ENCODE data around the gene RUSC1. TPM values are rescaled to one million over a fixed set of nuclear protein-coding genes. Genes with fewer than 3 reads are reported as not detected.
"Not testable (repeated sequence)": the region's sequence is repeated elsewhere in the genome, so short reads cannot be mapped to it uniquely, and the experiment has no call there.

Gene RUSC1
- total RNA-seq, 2 experiments from 2014 or later = 33.7 to 35.1 TPM

GRCh38 chr1:155282488-155283091 lies 38.1 kb upstream of the RUSC1 start:
- Mint-ChIP-seq H3K27me3 (ENCODE audit: low read depth) (no peaks in the 10 kb centered on the region), H3K27ac (no peak overlapping the region), H3K9me3 (ENCODE audit: insufficient read depth) (no peaks in the 10 kb centered on the region), H3K4me1 (ENCODE audit: low read depth) (peaks cover 8% of the 10 kb centered on the region), H3K36me3 (ENCODE audit: low read depth) (no peaks in the 10 kb centered on the region), H3K4me3 (no peak overlapping the region)
- DNase-seq = no peak
- CTCF ChIA-PET = interaction anchor here (0.8 to 1.5 kb wide), 3 partner anchors 10 to 41 kb away, joined by 3 to 5 read pairs (median 3); no protein-coding TSS in a partner anchor
- ATAC-seq = no peak
- POLR2A ChIA-PET = interaction anchor here (2.0 kb wide), 1 partner anchor 9 kb away, joined by 5 read pairs; no protein-coding TSS in a partner anchor

- ATAC-seq (no peak), DNase-seq (no peak)
- ChIA-PET POLR2A (no interaction called here), CTCF (no interaction called here)
- Mint-ChIP-seq H3K27ac (no peak overlapping the region), H3K9me3 (ENCODE audit: insufficient read depth) (no peaks in the 10 kb centered on the region), H3K27me3 (ENCODE audit: low read depth) (no peaks in the 10 kb centered on the region), H3K36me3 (ENCODE audit: low read depth) (no peaks in the 10 kb centered on the region), H3K4me3 (no peak overlapping the region), H3K4me1 (ENCODE audit: low read depth) (no peaks in the 10 kb centered on the region)
These were observed 36.2 kb upstream of the RUSC1 start for GRCh38 chr1:155284476-155284875.

DNA sequence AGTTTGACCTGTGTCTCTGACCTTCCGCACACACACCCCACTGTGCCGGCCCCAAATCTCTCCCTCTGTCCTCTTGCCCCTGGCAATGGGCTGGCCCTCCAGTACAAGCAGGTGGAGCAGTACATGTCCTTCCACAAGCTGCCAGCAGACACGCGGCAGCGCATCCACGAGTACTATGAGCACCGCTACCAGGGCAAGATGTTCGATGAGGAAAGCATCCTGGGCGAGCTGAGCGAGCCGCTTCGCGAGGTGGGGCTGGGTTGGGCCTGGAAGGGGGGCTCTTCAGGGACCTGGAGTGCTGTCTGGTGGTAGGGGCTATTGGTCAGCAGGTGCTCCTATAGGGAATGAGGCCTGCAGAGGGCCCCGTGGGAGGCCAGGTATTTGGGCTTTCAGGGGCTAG lies 35.6 kb upstream of the RUSC1 start:
- CTCF ChIA-PET = no interaction called here
- Mint-ChIP-seq H3K27ac (no peak overlapping the region), H3K36me3 (ENCODE audit: low read depth) (no peaks in the 10 kb centered on the region)

GRCh38 chr1:155285631-155286044 lies 35.1 kb upstream of the RUSC1 start:
- no peaks in the 10 kb centered on the region for H3K27me3 Mint-ChIP-seq (ENCODE audit: low read depth)
- DNase-seq = no peak
- no peaks in the 10 kb centered on the region for H3K4me1 Mint-ChIP-seq (ENCODE audit: low read depth)
- ChIA-PET POLR2A (no interaction called here), CTCF (interaction anchor here (1.2 kb wide), 1 partner anchor 23 kb away, joined by 4 read pairs; the partner anchor contains the start of gene FDPS)
- no peak overlapping the region for H3K4me3 Mint-ChIP-seq
- ATAC-seq = no peak
- no peaks in the 10 kb centered on the region for H3K9me3 Mint-ChIP-seq (ENCODE audit: insufficient read depth)
- no peak overlapping the region for H3K27ac Mint-ChIP-seq
- no peaks in the 10 kb centered on the region for H3K36me3 Mint-ChIP-seq (ENCODE audit: low read depth)

More for the DNA sequence above, 35.6 kb upstream of the RUSC1 start:
- Mint-ChIP-seq H3K9me3 (ENCODE audit: insufficient read depth) (no peaks in the 10 kb centered on the region), H3K4me1 (ENCODE audit: low read depth) (no peaks in the 10 kb centered on the region), H3K4me3 (no peak overlapping the region), H3K27me3 (ENCODE audit: low read depth) (no peaks in the 10 kb centered on the region)
- ATAC-seq (no peak), DNase-seq (no peak)
- POLR2A ChIA-PET = no interaction called here

DNA sequence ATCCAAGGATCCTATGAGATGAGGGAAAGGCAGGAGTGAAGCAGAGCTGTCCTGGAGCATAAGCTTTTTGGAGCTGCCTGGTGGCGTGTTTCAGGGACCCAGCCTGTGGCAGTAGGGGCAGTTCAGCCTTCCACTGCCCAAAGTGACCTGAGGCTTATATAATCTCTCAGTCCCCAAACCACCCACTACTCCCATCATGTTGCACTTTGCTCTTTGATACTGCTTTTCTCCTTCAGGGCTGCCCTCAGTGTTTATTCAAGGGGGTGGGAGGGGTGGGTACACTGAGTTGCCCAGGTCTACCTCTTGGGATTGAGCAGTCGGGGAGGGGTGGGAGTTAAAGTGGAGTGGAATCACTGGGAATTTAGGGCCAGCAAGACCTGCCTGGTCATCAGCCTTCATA lies 34.1 kb upstream of the RUSC1 start:
- H3K4me1 Mint-ChIP-seq (ENCODE audit: low read depth) = no peaks in the 10 kb centered on the region
- ChIA-PET POLR2A (no interaction called here), CTCF (interaction anchor here (1.2 kb wide), 1 partner anchor 22 kb away, joined by 4 read pairs; the partner anchor contains the start of gene FDPS)
- H3K27ac Mint-ChIP-seq = no peak overlapping the region
- H3K27me3 Mint-ChIP-seq (ENCODE audit: low read depth) = no peaks in the 10 kb centered on the region
- H3K9me3 Mint-ChIP-seq (ENCODE audit: insufficient read depth) = no peaks in the 10 kb centered on the region
- H3K4me3 Mint-ChIP-seq = no peak overlapping the region
- no peak for DNase-seq
- ATAC-seq = no peak
- no peaks in the 10 kb centered on the region for H3K36me3 Mint-ChIP-seq (ENCODE audit: low read depth)

DNA sequence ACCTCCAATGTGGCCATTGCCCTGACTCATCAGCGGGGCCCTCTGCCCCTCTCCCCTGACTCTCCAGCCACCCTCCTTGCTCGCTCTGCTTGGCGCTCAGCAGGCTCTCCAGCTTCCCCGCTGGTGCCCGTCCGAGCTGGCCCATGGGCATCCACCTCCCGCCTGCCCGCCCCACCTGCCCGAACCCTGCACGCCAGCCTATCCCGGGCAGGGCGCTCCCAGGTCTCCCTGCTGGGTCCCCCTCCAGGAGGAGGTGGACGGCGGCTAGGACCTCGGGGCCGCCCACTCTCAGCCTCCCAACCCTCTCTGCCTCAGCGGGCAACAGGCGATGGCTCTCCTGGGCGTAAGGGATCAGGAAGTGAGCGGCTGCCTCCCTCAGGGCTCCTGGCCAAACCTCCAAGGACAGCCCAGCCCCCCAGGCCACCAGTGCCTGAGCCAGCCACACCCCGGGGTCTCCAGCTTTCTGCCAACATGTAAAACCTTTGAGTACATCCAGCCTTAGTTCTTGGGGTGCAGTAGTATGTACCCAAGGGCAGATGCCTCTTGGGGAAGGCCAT lies 32.6 kb upstream of the RUSC1 start:
- ATAC-seq (no peak), DNase-seq (no peak)
- ChIA-PET POLR2A (no interaction called here), CTCF (interaction anchor here (0.6 kb wide), 1 partner anchor 284 kb away, joined by 3 read pairs; no protein-coding TSS in a partner anchor)
- Mint-ChIP-seq H3K4me1 (ENCODE audit: low read depth) (no peaks in the 10 kb centered on the region), H3K9me3 (ENCODE audit: insufficient read depth) (no peaks in the 10 kb centered on the region), H3K4me3 (no peak overlapping the region), H3K27ac (no peak overlapping the region), H3K36me3 (ENCODE audit: low read depth) (no peaks in the 10 kb centered on the region), H3K27me3 (ENCODE audit: low read depth) (no peaks in the 10 kb centered on the region)

DNA sequence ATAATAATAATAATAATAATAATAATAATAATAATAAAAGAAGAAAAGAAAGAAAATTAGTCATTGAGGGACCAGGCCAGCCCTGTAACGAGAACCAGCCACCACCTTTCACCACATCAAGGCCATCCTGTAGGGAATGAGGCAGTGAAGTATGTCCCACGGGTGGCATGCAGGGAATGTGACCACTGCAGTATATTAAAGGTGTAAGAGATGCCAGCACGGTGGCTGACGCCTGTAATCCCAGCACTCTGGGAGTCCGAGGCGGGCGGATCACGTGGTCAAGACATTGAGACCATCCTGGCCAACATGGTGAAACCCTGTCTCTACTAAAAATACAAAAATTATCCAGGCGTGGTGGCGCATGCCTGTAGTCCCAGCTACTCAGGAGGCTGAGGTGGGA lies 29.7 kb upstream of the RUSC1 start:
- H3K9me3 Mint-ChIP-seq (ENCODE audit: insufficient read depth); H3K27ac Mint-ChIP-seq; DNase-seq; H3K4me1 Mint-ChIP-seq (ENCODE audit: low read depth); CTCF ChIA-PET; H3K36me3 Mint-ChIP-seq (ENCODE audit: low read depth); POLR2A ChIA-PET; ATAC-seq; H3K4me3 Mint-ChIP-seq: not testable (repeated sequence)
- peaks cover 23% of the 10 kb centered on the region for H3K27me3 Mint-ChIP-seq (ENCODE audit: low read depth)

- H3K27me3 Mint-ChIP-seq (ENCODE audit: low read depth) = peaks cover 38% of the 10 kb centered on the region
- H3K4me1 Mint-ChIP-seq (ENCODE audit: low read depth) = peaks cover 7% of the 10 kb centered on the region
- H3K9me3 Mint-ChIP-seq (ENCODE audit: insufficient read depth) = no peaks in the 10 kb centered on the region
- DNase-seq = no peak
- no peak overlapping the region for H3K27ac Mint-ChIP-seq
- ATAC-seq = no peak
- H3K36me3 Mint-ChIP-seq (ENCODE audit: low read depth) = no peaks in the 10 kb centered on the region
- POLR2A ChIA-PET = interaction anchor here (1.1 kb wide), 1 partner anchor 20 kb away, joined by 3 read pairs; the partner anchor contains the start of gene CLK2
- CTCF ChIA-PET = interaction anchor here (0.6 to 1.1 kb wide), 3 partner anchors 11 to 119 kb away, joined by 3 read pairs; no protein-coding TSS in a partner anchor
- no peak overlapping the region for H3K4me3 Mint-ChIP-seq
These were observed 27.5 kb upstream of the RUSC1 start for GRCh38 chr1:155293086-155293749.

GRCh38 chr1:155294520-155295182 lies 26.0 kb upstream of the RUSC1 start:
- H3K36me3 Mint-ChIP-seq (ENCODE audit: low read depth) = no peaks in the 10 kb centered on the region
- ChIA-PET CTCF (no interaction called here), POLR2A (no interaction called here)
- peaks cover 38% of the 10 kb centered on the region for H3K27me3 Mint-ChIP-seq (ENCODE audit: low read depth)
- DNase-seq = no peak
- peak overlapping the region; percentile 37 for H3K4me3 Mint-ChIP-seq
- peak; percentile 30 for ATAC-seq
- H3K9me3 Mint-ChIP-seq (ENCODE audit: insufficient read depth) = no peaks in the 10 kb centered on the region
- H3K4me1 Mint-ChIP-seq (ENCODE audit: low read depth) = peaks cover 7% of the 10 kb centered on the region
- H3K27ac Mint-ChIP-seq = no peak overlapping the region

GRCh38 chr1:155295183-155295941 lies 25.3 kb upstream of the RUSC1 start:
- CTCF ChIA-PET = no interaction called here
- peaks cover 38% of the 10 kb centered on the region for H3K27me3 Mint-ChIP-seq (ENCODE audit: low read depth)
- peaks cover 7% of the 10 kb centered on the region for H3K4me1 Mint-ChIP-seq (ENCODE audit: low read depth)
- ATAC-seq = peak; percentile 57
- no peak for DNase-seq
- H3K9me3 Mint-ChIP-seq (ENCODE audit: insufficient read depth) = no peaks in the 10 kb centered on the region
- no peaks in the 10 kb centered on the region for H3K36me3 Mint-ChIP-seq (ENCODE audit: low read depth)
- POLR2A ChIA-PET = interaction anchor here (1.0 kb wide), 1 partner anchor 15 kb away, joined by 6 read pairs; no protein-coding TSS in a partner anchor
- no peak overlapping the region for H3K27ac Mint-ChIP-seq
- no peak overlapping the region for H3K4me3 Mint-ChIP-seq

DNA sequence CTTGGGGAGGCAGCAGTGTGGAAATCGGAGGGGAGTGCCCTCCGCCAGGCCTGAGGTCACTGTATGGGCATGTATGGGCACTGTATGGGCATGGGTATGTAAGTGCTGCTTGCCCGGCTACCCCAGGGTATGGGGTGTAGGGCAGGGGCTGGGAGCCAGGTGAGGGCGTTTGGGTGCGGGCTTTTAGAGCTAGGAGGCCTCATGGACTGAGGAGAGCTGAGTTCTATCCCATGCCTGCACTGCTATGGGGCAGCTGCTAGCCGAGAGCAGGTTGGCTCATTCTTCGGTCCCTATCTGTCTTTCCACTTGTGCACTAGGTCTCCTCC lies 24.8 kb upstream of the RUSC1 start:
- no peak for DNase-seq
- ChIA-PET POLR2A (interaction anchor here (1.0 kb wide), 1 partner anchor 14 kb away, joined by 6 read pairs; no protein-coding TSS in a partner anchor), CTCF (no interaction called here)
- Mint-ChIP-seq H3K9me3 (ENCODE audit: insufficient read depth) (no peaks in the 10 kb centered on the region), H3K4me3 (no peak overlapping the region), H3K27ac (no peak overlapping the region), H3K36me3 (ENCODE audit: low read depth) (no peaks in the 10 kb centered on the region), H3K27me3 (ENCODE audit: low read depth) (peaks cover 38% of the 10 kb centered on the region), H3K4me1 (ENCODE audit: low read depth) (peaks cover 7% of the 10 kb centered on the region)
- ATAC-seq = no peak
